Measurements from ENCODE around the gene USP28.
"Not testable (repeated sequence)": the region's sequence is repeated elsewhere in the genome, so short reads cannot be mapped to it uniquely, and the experiment has no call there.

USP28 gene, protein sequence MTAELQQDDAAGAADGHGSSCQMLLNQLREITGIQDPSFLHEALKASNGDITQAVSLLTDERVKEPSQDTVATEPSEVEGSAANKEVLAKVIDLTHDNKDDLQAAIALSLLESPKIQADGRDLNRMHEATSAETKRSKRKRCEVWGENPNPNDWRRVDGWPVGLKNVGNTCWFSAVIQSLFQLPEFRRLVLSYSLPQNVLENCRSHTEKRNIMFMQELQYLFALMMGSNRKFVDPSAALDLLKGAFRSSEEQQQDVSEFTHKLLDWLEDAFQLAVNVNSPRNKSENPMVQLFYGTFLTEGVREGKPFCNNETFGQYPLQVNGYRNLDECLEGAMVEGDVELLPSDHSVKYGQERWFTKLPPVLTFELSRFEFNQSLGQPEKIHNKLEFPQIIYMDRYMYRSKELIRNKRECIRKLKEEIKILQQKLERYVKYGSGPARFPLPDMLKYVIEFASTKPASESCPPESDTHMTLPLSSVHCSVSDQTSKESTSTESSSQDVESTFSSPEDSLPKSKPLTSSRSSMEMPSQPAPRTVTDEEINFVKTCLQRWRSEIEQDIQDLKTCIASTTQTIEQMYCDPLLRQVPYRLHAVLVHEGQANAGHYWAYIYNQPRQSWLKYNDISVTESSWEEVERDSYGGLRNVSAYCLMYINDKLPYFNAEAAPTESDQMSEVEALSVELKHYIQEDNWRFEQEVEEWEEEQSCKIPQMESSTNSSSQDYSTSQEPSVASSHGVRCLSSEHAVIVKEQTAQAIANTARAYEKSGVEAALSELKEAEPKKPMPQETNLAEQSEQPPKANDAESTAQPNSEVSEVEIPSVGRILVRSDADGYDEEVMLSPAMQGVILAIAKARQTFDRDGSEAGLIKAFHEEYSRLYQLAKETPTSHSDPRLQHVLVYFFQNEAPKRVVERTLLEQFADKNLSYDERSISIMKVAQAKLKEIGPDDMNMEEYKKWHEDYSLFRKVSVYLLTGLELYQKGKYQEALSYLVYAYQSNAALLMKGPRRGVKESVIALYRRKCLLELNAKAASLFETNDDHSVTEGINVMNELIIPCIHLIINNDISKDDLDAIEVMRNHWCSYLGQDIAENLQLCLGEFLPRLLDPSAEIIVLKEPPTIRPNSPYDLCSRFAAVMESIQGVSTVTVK

DNA sequence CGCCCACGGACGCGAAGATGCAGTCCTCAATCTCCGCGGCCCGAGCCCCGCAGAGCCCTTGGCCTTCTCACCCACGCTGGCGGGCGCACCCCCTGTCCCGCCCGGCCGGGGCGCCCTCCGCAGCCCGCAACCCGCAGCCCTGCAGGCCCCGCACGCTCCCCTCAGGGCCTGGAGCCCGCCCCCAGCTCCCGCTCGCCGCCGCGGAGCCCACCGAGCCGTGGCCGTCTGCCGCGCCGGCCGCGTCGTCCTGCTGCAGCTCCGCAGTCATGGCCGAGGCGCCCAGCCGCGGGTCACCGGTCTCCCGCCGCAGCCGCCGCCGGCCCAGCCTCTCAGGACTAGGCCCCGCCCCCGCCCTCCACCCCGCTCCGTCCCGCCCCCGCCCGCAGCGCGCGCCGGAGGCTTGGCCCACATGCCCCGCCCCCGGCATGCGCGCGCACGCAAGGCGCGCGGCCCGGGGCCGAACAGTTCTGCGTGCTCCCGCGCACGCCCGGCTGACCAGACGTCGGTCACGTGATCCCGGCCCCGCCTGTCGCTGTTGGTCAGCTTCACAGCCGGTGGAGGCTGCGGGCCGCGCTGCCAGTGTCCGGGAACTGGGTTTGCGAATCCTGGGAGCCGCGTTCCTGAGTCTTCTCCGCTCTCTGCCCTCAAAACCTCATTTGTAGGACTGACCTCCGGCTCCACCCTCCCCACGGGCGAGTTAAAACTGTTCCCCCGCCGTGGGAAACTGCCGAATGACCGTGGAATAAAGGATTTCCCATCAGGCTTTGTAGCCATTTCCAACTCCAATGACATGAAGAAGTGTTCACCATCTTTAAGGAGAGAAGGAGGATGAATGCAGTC lies at the start of gene USP28:
Gene USP28 (minus strand): TSS at position 339 of the 840 bp plus-strand sequence. CDS start 71 bp downstream, at position 268.
- DNase-seq (ENCODE audit: low spot score) = peak; percentile 92

- no peak for DNase-seq (ENCODE audit: low spot score)
Observed at GRCh38 chr11:113923572-113923971, 48.2 kb upstream of the USP28 start.

GRCh38 chr11:113911491-113911890 lies 36.1 kb upstream of the USP28 start:
- DNase-seq (ENCODE audit: low spot score) = not testable (repeated sequence)

DNA sequence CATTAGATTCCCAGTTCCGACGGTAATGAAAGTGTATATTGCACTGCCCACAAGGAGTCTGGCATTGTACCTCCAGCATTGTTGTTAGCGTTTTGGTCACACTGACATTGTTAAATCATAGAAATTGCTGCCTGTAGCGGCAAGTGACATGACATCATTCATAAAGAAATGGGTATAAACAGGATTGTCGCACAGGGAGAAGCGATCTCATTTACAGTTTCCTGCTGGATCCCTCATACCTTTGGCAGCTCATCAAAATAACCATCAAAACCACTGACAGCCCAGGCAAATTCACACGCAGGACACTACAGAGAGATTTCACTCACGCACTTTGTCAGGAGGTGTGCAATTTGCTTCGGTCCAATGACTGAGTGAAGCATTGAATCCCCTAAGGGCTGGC lies 32.7 kb upstream of the USP28 start:
- DNase-seq (ENCODE audit: low spot score) = no peak

DNA sequence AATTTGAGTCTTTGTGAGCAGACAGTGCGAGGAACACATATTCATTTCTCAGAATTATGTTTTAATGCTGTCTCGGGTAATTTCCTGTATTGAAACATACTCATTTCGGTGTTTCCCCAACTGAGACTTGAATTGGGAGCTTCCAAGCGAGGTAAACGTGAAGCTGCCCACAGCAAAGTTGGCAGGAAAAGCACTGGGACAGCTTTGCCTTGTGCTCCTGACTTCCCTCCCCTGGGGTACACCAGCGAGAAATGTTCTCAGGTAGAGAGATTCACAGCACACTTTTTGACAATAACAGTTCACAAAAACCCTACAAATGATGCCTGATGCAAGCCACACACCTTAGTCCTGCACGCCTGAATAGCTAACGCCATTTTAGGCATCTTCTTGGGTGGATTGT lies 32.3 kb upstream of the USP28 start:
- no peak for DNase-seq (ENCODE audit: low spot score)

- no peak for DNase-seq (ENCODE audit: low spot score)
Observed at GRCh38 chr11:113907152-113907551, 31.8 kb upstream of the USP28 start.

DNA sequence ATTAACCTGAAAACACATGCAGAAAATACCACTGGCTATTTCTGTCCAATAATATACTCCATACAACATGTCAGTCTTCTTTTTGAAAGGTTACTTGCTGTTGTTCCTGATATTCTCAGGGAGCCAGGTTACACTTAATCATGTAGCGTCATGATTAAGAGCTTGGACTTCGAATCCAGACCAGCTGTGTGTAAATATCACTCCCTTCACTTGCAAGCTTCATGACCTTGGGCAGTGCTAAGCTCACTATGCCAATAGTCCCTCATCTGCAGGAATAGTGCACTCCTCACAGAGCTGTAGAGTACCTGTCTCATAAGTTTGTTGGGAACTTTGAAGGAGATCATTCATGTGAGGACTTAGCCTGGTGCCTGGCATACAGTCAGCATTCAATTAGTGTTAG lies 31.1 kb upstream of the USP28 start:
- DNase-seq (ENCODE audit: low spot score) = peak; percentile 36

GRCh38 chr11:113906038-113906437 lies 30.7 kb upstream of the USP28 start:
- DNase-seq (ENCODE audit: low spot score) = peak; percentile 55

DNA sequence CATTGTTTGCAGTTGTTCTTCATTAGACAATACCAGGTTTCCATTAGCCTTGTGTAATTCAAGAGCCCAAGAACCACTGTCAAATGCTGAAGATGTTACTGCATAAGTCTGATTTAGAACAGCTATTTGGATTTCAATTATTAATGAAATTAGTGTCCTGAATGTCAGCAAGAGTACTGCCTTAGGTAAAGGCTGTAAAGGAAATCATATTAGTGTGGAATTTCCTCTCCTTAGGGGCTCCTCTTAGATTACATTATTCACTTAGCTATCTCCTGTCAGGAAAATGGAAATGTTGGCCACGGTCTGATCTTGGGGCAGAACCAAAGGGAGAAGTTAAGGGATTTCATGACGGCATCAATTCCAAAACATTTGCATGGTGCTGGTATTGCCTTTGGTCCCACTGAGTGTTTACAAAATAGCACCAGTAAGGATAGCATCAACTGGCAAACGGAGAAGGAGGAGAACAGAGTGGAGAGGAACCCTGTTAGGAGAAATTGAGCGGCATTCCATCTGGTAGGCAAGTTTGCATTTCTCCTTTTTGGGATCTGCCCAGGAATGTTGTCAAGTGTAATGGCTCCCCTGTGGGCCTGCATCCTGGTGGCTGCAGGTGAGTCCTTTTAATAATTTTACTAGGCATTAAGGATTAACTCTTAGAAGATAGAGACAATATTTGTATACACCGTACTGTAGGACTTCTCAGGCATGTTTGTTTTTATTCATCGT lies 29.2 kb upstream of the USP28 start, which contains the start of gene HTR3B:
Gene HTR3B (plus strand): TSS at position 418 of the 723 bp plus-strand sequence. CDS start 138 bp downstream, at position 556.
- no peak for DNase-seq (ENCODE audit: low spot score)

DNA sequence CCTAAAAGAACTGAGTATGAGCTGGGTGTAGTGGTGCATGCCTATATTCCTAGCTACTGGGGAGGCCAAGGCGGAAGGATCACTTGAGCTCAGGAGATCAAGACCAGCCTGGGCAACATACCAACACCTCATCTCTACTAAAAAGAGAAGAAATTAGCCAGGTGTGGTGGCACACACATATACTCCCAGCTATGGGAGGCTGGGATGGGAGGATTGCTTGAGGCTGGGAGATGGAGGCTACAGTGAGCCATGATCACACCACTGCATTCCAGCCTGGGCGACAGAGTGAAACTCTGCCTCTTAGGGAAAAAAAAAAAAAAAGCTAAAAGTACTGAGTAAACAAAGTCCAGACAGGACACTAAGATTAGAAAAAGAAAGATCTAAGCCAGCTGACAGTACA lies 25.8 kb upstream of the USP28 start:
- no peak for DNase-seq (ENCODE audit: low spot score)

DNA sequence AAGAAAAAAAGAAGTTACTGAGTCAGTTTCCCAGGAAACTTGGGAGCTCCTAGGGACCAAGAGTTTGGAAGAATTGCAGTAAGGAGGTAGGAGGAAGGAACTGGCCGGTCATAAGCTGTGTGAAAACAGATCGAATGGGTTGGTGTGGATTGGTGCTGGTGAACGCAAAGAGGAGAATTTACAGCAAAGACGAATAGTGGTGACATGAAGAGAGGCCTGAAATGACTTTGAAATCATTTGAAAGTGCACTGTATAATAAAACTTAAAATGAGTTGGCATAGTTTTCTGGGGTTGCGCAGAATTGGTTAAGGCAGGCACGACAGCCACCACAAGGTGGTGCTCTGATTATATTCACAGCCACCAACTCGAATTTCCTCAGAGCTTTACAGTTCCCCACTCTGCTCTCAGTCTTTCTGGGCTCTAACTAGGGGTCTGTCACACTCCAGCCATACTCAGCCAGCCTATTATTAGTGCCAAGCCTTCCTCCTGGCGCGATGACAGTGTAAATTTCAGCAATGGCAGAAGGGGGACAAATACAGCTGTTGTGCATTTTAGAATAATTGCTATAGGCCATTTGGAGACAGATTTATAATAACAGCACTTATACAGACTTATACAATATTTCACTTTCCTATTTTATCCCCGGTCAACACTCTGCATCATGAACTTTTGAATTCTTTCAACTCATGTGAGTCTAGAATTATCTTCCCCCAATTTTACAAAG lies 20.9 kb upstream of the USP28 start:
- peak; percentile 34 for DNase-seq (ENCODE audit: low spot score)

- DNase-seq (ENCODE audit: low spot score) = no peak
Observed at GRCh38 chr11:113895367-113896155, 20.2 kb upstream of the USP28 start.

DNA sequence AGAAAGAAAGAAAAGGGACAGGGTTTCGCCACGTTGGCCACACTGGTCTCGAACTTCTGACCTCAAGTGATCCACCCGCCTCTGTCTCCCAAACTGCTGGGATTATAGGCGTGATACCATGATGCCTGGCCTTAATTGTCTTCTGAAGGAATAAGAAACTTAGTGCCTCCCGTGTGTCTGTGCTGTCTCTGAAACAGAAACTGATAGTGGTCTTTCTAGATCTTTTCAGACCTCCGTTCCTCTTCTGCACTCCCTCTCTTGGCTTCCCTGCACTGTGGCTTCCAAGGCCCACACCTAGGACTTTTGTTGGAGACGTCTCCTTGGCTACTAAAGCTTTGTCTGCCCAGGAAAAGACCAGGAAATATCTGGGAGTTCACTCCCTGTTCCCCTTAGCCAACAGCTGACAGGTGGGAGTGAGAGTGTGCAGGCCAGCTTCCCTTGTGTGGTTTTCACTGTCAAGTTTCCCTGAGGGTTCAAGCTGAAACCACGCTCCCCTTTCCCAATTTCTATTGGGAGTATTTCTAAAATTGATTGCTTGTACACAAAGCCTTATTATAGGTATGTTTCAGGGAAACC lies 19.1 kb upstream of the USP28 start:
- DNase-seq (ENCODE audit: low spot score) = no peak

DNA sequence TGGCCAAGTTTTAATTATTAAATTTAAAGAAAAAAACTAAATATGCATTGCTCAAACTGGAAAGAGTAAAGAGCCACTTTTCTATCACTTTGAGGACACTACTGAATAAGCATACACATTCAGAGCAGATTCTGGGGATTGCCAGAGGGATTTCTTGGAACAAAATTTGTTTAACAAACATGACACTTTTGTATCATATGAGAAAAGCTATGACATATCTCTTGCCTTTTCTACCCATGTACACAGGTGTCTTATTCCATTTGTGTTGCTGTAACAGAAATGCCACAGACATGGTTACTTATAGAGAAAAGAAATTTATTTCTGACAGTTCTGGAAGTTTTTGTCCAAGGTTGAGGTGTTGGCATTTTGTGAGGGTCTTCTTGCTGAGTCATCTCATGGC lies 13.5 kb upstream of the USP28 start:
- DNase-seq (ENCODE audit: low spot score) = no peak

DNA sequence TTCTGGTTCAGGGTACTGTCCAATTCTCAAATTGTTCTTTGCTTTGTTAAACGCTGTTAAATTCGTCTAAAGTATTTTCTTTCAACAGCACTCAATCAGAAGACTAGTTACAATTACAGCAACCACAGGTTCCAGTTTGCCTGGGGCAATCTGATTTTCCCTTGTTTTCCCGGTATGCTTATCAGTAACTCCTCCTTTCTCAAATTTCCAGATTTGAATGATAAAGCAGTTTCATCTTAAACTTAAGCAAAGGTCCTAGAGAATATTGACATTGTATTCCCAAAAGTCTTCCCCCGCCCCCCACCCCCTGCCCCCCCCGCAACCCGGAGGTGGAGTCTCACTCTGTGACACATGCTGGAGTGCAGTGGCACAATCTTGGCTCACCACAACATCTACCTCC lies 10.5 kb upstream of the USP28 start:
- DNase-seq (ENCODE audit: low spot score) = no peak

GRCh38 chr11:113884361-113884836 lies 9.0 kb upstream of the USP28 start:
- no peak for DNase-seq (ENCODE audit: low spot score)

DNA sequence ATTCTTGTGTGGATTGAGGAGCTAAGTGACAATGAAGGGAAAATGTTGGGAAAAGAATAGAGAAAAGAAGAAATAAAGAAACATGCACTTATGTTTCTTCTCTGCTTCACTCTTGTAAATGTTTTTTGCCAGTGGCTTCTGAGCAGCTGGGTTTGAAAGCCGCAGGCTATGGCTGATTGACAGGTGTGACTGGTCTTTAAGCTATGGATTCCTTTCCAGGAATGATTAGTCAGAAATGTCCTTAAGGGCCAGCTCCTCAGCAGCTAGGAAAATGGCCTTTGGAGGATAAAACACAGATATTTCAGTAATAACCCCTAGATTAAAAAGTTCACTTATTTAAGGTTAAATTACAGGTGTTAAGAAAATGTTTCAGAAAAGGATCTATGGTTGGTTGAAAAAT lies 6.5 kb upstream of the USP28 start:
- DNase-seq (ENCODE audit: low spot score) = no peak

DNA sequence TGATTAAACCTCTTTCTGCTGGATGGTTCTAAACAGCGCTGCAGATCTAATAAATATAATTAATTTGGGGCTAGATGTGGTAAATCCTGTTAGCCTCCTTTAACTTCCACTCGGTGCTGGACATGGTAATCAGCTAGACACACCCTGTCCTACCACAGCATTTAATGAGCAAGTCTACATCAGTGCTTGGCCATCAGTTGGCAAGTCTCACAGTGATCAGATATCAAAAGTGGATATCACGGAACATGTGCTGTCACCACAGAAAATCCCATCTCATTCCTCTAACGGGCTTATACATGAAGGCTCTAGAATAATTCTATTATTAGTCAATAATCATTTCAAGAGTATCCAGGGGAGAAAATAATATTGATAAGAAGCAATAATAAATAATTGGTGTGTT lies 5.6 kb upstream of the USP28 start:
- no peak for DNase-seq (ENCODE audit: low spot score)

- not testable (repeated sequence) for DNase-seq (ENCODE audit: low spot score)
Observed at GRCh38 chr11:113879446-113879845, 4.1 kb upstream of the USP28 start.
